ENCODE results near the gene MYH7B.
A peak's percentile ranks its signal among the peaks of the same experiment; 100 is the strongest.

The MYH7B gene

GRCh38 chr20:34992751-34993417 lies 37.2 kb downstream of the MYH7B start:
- DNase-seq (ENCODE audit: low spot score): no peak

- no peak for DNase-seq (ENCODE audit: low spot score)
Measured at GRCh38 chr20:34993941-34994508, 38.4 kb downstream of the MYH7B start.

GRCh38 chr20:34994509-34995131 lies 39.0 kb downstream of the MYH7B start:
- DNase-seq (ENCODE audit: low spot score): no peak

- DNase-seq (ENCODE audit: low spot score): no peak
Measured at GRCh38 chr20:34995192-34995591, 39.5 kb downstream of the MYH7B start.

- no peak for DNase-seq (ENCODE audit: low spot score)
Measured at GRCh38 chr20:34995696-34996095, 40.0 kb downstream of the MYH7B start.

GRCh38 chr20:34996243-34997028 lies 40.8 kb downstream of the MYH7B start:
- DNase-seq (ENCODE audit: low spot score): no peak

GRCh38 chr20:34997131-34997561 lies 41.5 kb downstream of the MYH7B start:
- peak; percentile 66 for DNase-seq (ENCODE audit: low spot score)

GRCh38 chr20:34997774-34998173 lies 42.1 kb downstream of the MYH7B start:
- DNase-seq (ENCODE audit: low spot score): no peak

- no peak for DNase-seq (ENCODE audit: low spot score)
Measured at GRCh38 chr20:34998331-34998950, 42.8 kb downstream of the MYH7B start.

- no peak for DNase-seq (ENCODE audit: low spot score)
Measured at GRCh38 chr20:34999021-34999451, 43.4 kb downstream of the MYH7B start.

GRCh38 chr20:34999782-35000181 lies 44.1 kb downstream of the MYH7B start:
- no peak for DNase-seq (ENCODE audit: low spot score)

- no peak for DNase-seq (ENCODE audit: low spot score)
Measured at GRCh38 chr20:35000311-35000921, 44.7 kb downstream of the MYH7B start.

- DNase-seq (ENCODE audit: low spot score): no peak
Measured at GRCh38 chr20:35000922-35001595, 45.4 kb downstream of the MYH7B start.

- no peak for DNase-seq (ENCODE audit: low spot score)
Measured at GRCh38 chr20:35001596-35002362, 46.1 kb downstream of the MYH7B start.

- DNase-seq (ENCODE audit: low spot score): no peak
Measured at GRCh38 chr20:35002426-35003210, 47.0 kb downstream of the MYH7B start.

GRCh38 chr20:35003211-35004031 lies 47.8 kb downstream of the MYH7B start:
- no peak for DNase-seq (ENCODE audit: low spot score)

GRCh38 chr20:35004051-35004725 lies 48.5 kb downstream of the MYH7B start:
- DNase-seq (ENCODE audit: low spot score): no peak
